ENCODE data around the gene OR4Q2. TPM values are rescaled to one million over a fixed set of nuclear protein-coding genes. Genes with fewer than 3 reads are reported as not detected.
"Not testable (repeated sequence)": the region's sequence is repeated elsewhere in the genome, so short reads cannot be mapped to it uniquely, and the experiment has no call there.

Gene OR4Q2
- total RNA-seq (2014; rRNA removed; shearing (Covaris generic)): not detected in 2 replicates

DNA sequence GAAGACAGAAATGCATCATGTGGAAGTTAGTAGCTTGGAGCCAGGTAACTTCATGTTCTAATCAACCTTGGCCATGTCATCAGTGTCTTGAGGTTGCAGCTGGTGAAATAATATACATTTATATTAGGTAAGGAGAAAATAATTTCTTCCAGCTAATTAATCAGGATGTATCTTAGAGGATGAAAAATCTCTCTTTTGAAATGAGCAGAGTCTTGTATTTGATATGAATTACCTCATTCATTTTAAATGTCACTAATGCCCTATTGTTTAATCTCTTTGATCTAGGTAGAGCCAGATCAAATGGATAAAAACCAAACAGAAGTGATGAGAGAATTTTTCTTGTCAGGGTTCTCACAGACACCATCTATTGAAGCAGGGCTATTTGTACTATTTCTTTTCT lies at the start of gene OR4Q2:
Gene OR4Q2 (plus strand): TSS at position 301 of the 400 bp plus-strand sequence.
- no peak for DNase-seq (ENCODE audit: low read depth)

DNA sequence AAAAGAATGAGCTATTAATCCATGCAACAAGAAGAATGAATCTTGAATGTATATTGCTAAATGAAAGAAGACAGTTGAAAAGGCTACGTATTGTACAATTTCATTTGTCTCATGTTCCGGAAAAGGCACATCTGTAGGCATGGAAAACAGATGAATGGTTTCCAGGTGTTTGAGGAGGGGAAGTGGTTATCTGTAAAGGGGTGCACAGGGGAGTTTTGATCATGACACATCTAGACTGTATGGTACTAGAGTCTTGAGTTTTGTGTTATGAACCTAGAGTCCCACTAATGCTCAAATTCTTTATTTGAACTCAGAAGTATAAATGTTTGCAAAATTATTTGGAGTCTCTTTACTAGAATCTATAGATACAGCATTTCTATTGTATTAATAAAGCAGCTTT lies 32.2 kb upstream of the OR4Q2 start:
- DNase-seq (ENCODE audit: low read depth): not testable (repeated sequence)

DNA sequence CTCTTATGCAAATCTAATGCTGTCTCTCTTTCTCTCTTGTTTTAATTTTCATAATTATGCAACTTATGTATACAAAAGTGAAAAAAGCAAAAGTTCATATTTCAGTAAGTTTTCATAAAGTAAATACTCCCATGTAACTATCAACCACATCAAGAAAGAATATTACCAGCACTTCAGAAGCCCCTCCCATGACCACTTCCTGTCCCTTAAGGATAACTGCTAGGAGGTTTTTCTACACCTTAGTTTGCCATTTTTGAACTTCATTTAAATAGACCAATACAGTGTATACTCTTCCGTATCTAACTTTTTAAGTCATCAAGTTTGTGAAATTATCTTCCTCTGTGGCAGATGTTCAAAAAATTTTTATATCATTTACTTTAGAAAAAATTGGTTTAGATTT lies 27.1 kb upstream of the OR4Q2 start:
- DNase-seq (ENCODE audit: low read depth): no peak

DNA sequence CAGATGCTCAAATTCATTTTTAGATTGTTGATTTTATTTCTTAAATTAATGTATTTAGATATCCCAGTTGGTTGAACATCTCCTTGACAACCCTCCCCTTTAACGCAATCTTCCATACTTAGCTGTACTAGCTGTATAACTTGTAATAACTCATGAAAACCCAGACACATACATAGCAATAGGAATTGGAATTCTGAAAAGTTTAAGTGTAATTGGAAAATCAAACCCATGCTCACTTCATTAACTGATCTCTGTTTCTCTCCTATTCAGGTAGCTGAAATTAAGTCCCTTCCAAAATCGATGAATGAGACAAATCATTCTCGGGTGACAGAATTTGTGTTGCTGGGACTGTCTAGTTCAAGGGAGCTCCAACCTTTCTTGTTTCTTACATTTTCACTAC lies 26.7 kb upstream of the OR4Q2 start, which contains the start of gene OR4K15:
Gene OR4K15 (plus strand): TSS at position 301 of the 400 bp plus-strand sequence. CDS start 0 bp downstream, at position 301.
- no peak for DNase-seq (ENCODE audit: low read depth)

DNA sequence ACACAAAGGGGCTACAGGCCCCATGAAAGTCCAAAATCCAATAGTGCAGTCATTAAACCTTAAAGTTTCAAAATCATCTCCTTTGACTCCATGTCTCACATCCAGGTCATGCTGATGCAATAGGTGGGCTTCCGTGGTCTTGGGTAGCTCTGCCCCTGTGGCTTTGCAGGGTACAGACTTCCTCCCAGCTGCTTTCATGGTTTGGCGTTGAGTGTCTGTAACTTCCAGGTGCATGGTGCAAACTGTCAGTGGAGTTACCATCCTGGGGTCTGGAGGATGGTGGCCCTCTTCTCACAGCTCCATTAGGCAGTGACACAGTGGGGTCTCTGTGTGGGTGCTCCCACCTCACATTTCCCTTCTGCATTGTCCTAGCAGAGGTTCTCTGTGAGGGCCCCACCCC lies 8.5 kb upstream of the OR4Q2 start:
- no peak for DNase-seq (ENCODE audit: low read depth)

DNA sequence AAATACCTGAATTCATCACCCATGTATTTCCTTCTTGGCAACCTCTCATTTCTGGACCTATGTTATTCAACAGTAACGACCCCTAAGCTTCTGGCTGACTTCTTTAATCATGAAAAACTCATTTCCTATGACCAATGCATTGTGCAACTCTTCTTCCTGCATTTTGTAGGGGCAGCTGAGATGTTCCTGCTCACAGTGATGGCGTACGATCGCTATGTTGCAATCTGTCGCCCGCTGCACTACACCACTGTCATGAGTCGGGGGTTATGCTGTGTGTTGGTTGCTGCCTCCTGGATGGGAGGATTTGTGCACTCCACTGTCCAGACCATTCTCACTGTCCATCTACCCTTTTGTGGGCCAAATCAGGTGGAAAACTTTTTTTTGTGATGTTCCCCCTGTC lies 356 bp downstream of the OR4Q2 start:
- no peak for DNase-seq (ENCODE audit: low read depth)

DNA sequence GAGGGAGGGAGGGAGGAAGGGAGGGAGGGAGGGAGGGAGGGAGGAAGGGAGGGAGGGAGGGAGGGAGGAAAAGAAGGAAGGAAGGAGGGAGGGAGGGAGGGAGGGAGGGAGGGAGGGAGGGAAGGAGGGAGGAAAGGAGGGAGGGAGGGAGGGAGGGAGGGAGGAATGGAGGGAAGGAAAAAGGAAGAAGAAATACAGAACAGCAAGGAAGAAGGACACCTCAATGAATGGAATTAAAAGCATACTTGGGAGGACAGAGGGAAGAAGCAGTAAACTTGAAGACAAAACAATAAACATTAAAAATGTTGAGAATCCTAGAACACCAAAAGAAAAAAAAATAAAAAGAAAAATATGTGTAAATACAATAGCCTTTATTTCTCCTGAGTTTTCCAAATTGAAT lies 6.2 kb downstream of the OR4Q2 start:
- DNase-seq (ENCODE audit: low read depth): no peak

DNA sequence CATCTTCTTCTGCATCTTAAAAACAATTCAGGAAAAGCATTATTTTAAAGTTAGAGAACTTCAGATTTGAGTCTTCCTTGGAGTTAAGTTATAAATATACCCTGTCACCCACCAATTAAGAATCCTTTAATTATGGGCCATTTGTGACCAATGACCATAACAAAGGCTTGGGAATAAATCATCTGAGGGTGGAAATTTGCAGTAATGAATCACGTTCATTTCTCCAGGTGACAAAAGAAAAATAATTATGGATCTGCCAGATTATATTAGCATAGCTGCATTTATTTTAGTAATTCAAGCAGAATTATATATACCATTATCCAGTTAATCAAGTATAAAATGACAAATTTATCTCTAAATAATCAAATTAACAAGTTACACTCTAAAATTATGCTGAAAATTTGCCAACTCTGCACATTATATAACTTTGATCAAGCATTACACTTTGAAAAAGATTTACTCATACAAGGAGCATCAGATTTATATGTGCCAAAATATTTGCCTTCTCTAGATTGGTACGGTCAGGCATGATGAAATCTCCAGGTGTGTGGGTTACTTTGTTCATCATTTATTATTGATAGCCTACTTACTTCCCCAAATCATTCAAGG lies 17.4 kb downstream of the OR4Q2 start, which contains the start of gene OR4K14:
Gene OR4K14 (minus strand): TSS at position 51 of the 609 bp plus-strand sequence. CDS start 4,114 bp downstream, outside the sequence.
- DNase-seq (ENCODE audit: low read depth): no peak

DNA sequence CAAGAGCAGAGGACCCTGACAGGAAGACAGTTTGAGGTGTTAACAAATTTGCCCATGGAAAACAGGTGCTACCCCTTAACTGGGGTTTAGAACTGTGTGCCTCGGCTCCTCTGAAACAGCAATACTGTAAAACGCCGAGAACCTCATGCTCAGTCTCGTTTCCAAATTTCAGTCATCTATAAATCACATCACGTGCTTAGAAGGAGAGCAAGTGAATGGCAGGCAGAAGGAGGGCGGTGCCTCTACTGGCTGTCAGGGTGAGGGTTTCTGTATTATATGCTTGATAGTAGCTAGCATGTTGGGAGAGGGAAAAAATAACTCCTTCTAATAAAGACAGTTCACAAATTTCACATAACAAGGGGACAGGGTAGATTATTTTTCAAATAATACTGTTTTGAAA lies 29.1 kb downstream of the OR4Q2 start:
- DNase-seq (ENCODE audit: low read depth): no peak

DNA sequence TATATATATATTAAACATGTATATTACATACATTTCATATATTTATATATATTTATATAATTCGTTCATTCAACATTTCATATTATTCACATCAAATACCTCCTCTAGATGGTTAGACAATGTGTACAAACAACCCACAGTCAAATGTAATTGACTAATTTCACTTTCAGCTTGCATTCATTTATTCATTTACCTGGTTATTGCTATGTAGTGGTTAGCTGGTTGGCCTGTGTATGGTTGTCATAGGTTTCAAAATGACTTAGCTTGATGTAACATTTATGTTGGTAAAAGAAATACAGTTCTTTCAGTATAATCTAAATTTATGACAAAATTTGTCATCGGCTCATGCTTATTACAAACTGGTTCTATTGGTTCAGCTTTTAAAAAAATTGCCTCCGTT lies 33.5 kb downstream of the OR4Q2 start:
- no peak for DNase-seq (ENCODE audit: low read depth)

DNA sequence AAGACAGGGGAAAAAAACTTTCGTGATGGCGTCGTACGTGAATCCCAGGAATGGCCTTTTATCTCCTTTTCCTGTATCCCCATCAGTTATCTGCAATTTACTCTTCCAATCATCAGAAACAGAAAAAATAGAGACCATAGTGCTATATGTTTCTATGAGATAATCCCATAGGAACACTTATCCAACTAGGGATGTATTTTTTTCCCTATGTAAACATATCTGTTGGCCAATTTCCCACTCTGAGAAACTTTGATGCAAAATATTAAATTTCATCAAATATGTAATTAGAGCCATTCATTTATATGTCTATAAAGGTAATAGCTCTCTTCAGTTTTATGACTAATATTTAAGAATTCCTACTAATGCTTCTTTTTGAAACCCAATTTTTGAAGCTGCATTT lies 34.0 kb downstream of the OR4Q2 start, which contains the start of gene OR4K13:
Gene OR4K13 (minus strand): TSS at position 101 of the 400 bp plus-strand sequence. CDS start 1,280 bp downstream, outside the sequence.
- DNase-seq (ENCODE audit: low read depth): no peak

DNA sequence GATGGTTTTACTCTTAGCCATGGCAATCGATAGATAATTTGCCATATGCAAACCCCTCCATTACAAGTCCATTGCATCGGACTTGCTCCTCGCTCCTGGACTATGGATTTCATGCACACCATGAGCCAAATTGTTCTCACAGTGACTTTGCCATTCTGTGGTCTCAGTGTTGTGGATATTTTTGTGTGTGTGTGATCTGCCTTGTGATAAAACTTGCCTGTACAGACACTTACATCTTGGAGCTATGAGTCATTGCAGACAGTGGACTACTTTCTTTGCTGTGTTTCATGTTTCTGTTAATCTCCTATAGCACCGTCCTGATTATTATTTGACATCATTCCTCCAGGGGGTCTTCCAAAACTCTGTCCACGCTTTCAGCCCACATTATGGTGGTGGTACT lies 42.3 kb downstream of the OR4Q2 start:
- no peak for DNase-seq (ENCODE audit: low read depth)

DNA sequence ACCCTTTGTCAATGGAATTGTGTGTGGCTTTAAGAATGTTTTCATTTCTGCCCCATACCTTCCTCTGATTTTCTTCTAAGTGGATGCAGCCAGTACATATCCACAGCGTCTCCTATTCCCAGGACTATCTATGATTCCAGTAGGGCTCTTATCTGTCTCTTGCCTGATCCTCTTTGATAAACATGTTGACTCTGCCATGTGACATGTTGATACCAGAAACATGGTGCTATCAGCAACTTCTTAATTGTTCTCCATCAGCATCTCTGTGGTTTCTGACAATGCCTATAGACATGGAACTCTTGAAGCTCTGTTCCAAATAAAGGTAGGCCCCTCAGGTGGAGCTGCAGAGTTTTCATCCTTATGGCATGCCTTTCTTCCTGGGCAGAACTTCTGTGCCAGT lies 46.2 kb downstream of the OR4Q2 start:
- no peak for DNase-seq (ENCODE audit: low read depth)

Other genes with a start within 250 kb of the OR4Q2 start
- not detected in 2 replicates for gene OR4M1, start 228.7 kb upstream of the OR4Q2 start, total RNA-seq (2014; rRNA removed; shearing (Covaris generic))
- gene OR4N2, start 198.4 kb upstream of the OR4Q2 start, total RNA-seq (2014; rRNA removed; shearing (Covaris generic)): not detected in 2 replicates
- not detected in 2 replicates for gene OR4K2, start 127.0 kb upstream of the OR4Q2 start, total RNA-seq (2014; rRNA removed; shearing (Covaris generic))
- gene OR4K5, start 81.6 kb upstream of the OR4Q2 start, total RNA-seq (2014; rRNA removed; shearing (Covaris generic)): not detected in 2 replicates
- gene OR4K1, start 71.2 kb upstream of the OR4Q2 start, total RNA-seq (2014; rRNA removed; shearing (Covaris generic)): not detected in 2 replicates
- gene OR4K15, start 26.6 kb upstream of the OR4Q2 start, total RNA-seq (2014; rRNA removed; shearing (Covaris generic)): not detected in 2 replicates
- gene OR4K14, start 17.1 kb downstream of the OR4Q2 start, total RNA-seq (2014; rRNA removed; shearing (Covaris generic)): not detected in 2 replicates
- gene OR4K13, start 33.9 kb downstream of the OR4Q2 start, total RNA-seq (2014; rRNA removed; shearing (Covaris generic)): not detected in 2 replicates
- not detected in 2 replicates for gene OR4L1, start 57.9 kb downstream of the OR4Q2 start, total RNA-seq (2014; rRNA removed; shearing (Covaris generic))
- gene OR4K17, start 108.6 kb downstream of the OR4Q2 start, total RNA-seq (2014; rRNA removed; shearing (Covaris generic)): not detected in 2 replicates
- gene OR4N5, start 136.7 kb downstream of the OR4Q2 start, total RNA-seq (2014; rRNA removed; shearing (Covaris generic)): not detected in 2 replicates
- not detected in 2 replicates for gene OR11G2, start 188.7 kb downstream of the OR4Q2 start, total RNA-seq (2014; rRNA removed; shearing (Covaris generic))
- not detected in 2 replicates for gene OR11H6, start 221.5 kb downstream of the OR4Q2 start, total RNA-seq (2014; rRNA removed; shearing (Covaris generic))
- not detected in 2 replicates for gene OR11H7, start 226.8 kb downstream of the OR4Q2 start, total RNA-seq (2014; rRNA removed; shearing (Covaris generic))
- not detected in 2 replicates for gene OR11H4, start 237.1 kb downstream of the OR4Q2 start, total RNA-seq (2014; rRNA removed; shearing (Covaris generic))